ENCODE data around the gene PDE4B. TPM values are rescaled to one million over a fixed set of nuclear protein-coding genes. Genes with fewer than 3 reads are reported as not detected.
"Not testable (repeated sequence)": the region's sequence is repeated elsewhere in the genome, so short reads cannot be mapped to it uniquely, and the experiment has no call there.

Gene PDE4B
- total RNA-seq, 1 donor from 2014 or later = 29.0 TPM

- DNase-seq (ENCODE audit: extremely low spot score in 2 of 2) = no peak
- TF ChIP-seq POLR2A (IDR thresholded peaks at IDR 0.05) = no peak
- no peak for TF ChIP-seq POLR2AphosphoS5 (IDR thresholded peaks at IDR 0.05; ENCODE audit: insufficient read depth in 1 of 2, low read depth in 1 of 2)
- TF ChIP-seq, protein P1, sequence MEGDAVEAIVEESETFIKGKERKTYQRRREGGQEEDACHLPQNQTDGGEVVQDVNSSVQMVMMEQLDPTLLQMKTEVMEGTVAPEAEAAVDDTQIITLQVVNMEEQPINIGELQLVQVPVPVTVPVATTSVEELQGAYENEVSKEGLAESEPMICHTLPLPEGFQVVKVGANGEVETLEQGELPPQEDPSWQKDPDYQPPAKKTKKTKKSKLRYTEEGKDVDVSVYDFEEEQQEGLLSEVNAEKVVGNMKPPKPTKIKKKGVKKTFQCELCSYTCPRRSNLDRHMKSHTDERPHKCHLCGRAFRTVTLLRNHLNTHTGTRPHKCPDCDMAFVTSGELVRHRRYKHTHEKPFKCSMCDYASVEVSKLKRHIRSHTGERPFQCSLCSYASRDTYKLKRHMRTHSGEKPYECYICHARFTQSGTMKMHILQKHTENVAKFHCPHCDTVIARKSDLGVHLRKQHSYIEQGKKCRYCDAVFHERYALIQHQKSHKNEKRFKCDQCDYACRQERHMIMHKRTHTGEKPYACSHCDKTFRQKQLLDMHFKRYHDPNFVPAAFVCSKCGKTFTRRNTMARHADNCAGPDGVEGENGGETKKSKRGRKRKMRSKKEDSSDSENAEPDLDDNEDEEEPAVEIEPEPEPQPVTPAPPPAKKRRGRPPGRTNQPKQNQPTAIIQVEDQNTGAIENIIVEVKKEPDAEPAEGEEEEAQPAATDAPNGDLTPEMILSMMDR (IDR thresholded peaks at IDR 0.05) = no peak
These were observed 608.0 kb downstream of the PDE4B start for GRCh38 chr1:66400660-66401059.

GRCh38 chr1:66401244-66401643 lies 608.5 kb downstream of the PDE4B start:
- H3K27ac ChIP-seq = no peak overlapping the region
- H3K36me3 ChIP-seq = no peaks in the 10 kb centered on the region
- intact Hi-C loops (cut with DNase I) = no loop called here
- no peaks in the 10 kb centered on the region for H3K9me3 ChIP-seq
- H3K27me3 ChIP-seq = no peaks in the 10 kb centered on the region
- no peak overlapping the region for H3K4me3 ChIP-seq
- peaks cover 20% of the 10 kb centered on the region for H3K4me1 ChIP-seq
- TF ChIP-seq, protein P1 (IDR thresholded peaks at IDR 0.05) = no peak
- TF ChIP-seq POLR2A (IDR thresholded peaks at IDR 0.05) (no peak), POLR2AphosphoS5 (IDR thresholded peaks at IDR 0.05; ENCODE audit: insufficient read depth in 1 of 2, low read depth in 1 of 2) (no peak)
- no peak for DNase-seq (ENCODE audit: extremely low spot score in 2 of 2)

More at GRCh38 chr1:66400660-66401059, 608.0 kb downstream of the PDE4B start:
- no peak overlapping the region for H3K27ac ChIP-seq
- intact Hi-C loops (cut with DNase I) = no loop called here
- no peaks in the 10 kb centered on the region for H3K36me3 ChIP-seq
- H3K4me3 ChIP-seq = no peak overlapping the region
- no peaks in the 10 kb centered on the region for H3K9me3 ChIP-seq
- H3K4me1 ChIP-seq = peaks cover 24% of the 10 kb centered on the region
- H3K27me3 ChIP-seq = no peaks in the 10 kb centered on the region

DNA sequence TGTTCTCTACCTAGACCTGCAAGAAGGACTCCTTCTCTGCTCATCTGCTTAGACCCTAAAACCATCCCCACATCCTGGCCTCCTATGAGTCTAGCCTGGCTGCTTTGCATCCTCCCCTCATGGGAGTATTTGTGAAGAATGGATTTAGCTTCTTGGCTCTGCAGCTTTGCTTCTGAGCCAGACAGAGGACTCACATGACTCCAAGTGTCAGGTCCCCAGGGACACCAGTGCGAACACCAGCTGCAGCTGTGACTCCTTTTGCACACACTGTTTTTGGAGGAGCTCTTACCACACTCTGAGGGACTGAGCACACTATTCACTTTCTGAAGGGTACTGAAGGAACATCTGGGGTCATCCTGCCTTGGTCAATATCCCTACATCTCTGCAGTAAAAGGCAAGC lies 609.5 kb downstream of the PDE4B start:
- TF ChIP-seq, protein P1 (IDR thresholded peaks at IDR 0.05) = no peak
- TF ChIP-seq POLR2AphosphoS5 (IDR thresholded peaks at IDR 0.05; ENCODE audit: insufficient read depth in 1 of 2, low read depth in 1 of 2) = peak in 1 of 2 donors; percentile 27
- Histone ChIP-seq H3K36me3 (no peaks in the 10 kb centered on the region), H3K4me3 (no peak overlapping the region), H3K9me3 (no peaks in the 10 kb centered on the region), H3K27me3 (no peaks in the 10 kb centered on the region), H3K4me1 (peaks cover 20% of the 10 kb centered on the region), H3K27ac (no peak overlapping the region)
- DNase-seq (ENCODE audit: extremely low spot score in 2 of 2) = no peak
- intact Hi-C loops (cut with DNase I) = no loop called here

DNA sequence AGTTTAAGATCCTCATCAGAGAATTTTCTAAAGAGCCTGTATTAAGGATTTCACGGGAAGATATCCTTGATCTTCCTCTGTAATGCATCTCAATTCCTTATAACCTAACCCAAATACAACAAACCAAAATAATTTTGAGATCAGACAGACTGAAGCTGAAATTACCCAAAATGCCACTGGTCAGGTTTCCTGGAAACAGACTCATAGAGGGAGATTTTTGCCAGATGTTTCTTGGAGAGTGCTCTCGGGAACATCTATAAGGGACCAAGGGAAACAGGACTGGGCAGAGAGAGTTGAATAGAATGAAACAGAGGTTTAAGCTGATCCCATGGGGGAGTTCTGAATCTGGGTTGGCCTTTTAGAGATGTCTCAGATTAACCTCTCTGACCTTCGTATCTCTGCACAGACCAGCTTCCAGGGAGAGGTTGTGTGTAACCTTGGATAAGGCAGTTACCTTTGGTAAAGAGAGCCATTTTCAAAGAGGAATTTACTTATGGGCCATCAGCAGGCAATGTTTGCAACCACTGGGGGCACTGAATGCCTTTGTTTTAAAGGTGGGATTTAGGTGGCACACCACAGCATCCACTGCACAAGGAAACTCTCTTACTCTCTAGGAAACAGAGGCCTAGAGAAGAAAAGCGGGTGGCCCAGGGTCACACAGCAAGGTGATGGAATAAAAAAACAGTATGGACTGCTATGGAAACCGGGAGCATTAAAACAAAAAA lies 610.5 kb downstream of the PDE4B start:
- Histone ChIP-seq H3K27ac (no peak overlapping the region), H3K4me3 (no peak overlapping the region), H3K4me1 (peaks cover 20% of the 10 kb centered on the region), H3K36me3 (no peaks in the 10 kb centered on the region), H3K9me3 (no peaks in the 10 kb centered on the region), H3K27me3 (no peaks in the 10 kb centered on the region)
- no peak for DNase-seq (ENCODE audit: extremely low spot score in 2 of 2)
- intact Hi-C loops (cut with DNase I) = no loop called here
- TF ChIP-seq POLR2AphosphoS5 (IDR thresholded peaks at IDR 0.05; ENCODE audit: insufficient read depth in 1 of 2, low read depth in 1 of 2) (no peak), POLR2A (IDR thresholded peaks at IDR 0.05) (no peak)
- TF ChIP-seq, protein P1 (IDR thresholded peaks at IDR 0.05) = no peak

DNA sequence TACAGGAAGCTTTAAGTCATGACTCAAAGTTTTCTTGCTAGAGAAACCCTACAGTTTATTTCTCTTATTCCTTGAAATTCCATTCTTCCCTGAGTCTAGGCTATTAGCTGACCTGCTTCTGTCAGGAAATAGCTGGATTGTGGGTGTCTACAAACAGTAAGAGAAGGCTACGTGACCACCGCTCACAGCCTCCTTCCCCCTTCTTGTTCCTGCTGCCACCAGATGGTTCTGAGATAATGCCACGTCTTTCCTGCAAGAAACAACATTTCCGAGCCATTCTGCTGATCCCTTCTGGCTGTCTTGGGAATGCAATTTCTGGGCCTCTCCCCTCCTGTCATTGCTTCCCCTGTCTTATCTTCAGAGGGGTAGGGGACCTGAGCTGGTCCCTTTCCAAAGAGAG lies 612.4 kb downstream of the PDE4B start:
- Histone ChIP-seq H3K4me1 (peaks cover 20% of the 10 kb centered on the region), H3K36me3 (no peaks in the 10 kb centered on the region), H3K4me3 (no peak overlapping the region), H3K9me3 (no peaks in the 10 kb centered on the region), H3K27me3 (no peaks in the 10 kb centered on the region), H3K27ac (no peak overlapping the region)
- DNase-seq (ENCODE audit: extremely low spot score in 2 of 2) = no peak
- TF ChIP-seq POLR2AphosphoS5 (IDR thresholded peaks at IDR 0.05; ENCODE audit: insufficient read depth in 1 of 2, low read depth in 1 of 2) = no peak
- no peak for TF ChIP-seq POLR2A (IDR thresholded peaks at IDR 0.05)
- TF ChIP-seq, protein P1 (IDR thresholded peaks at IDR 0.05) = no peak
- intact Hi-C loops (cut with DNase I) = no loop called here

DNA sequence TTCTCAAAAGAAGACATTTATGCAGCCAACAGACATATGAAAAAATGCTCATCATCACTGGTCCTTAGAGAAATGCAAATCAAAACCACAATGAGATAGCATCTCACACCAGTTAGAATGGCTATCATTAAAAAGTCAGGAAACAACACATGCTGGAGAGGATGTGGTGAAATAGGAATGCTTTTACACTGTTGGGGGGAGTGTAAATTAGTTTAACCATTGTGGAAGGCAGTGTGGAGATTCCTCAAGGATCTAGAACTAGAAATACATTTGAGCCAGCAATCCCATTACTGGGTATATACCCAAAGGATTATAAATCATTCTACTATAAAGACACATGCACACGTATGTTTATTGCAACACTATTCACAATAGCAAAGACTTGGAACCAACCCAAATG lies 618.8 kb downstream of the PDE4B start:
- H3K9me3 ChIP-seq; H3K36me3 ChIP-seq; H3K4me3 ChIP-seq; intact Hi-C loops (cut with DNase I); H3K4me1 ChIP-seq; H3K27me3 ChIP-seq; H3K27ac ChIP-seq; DNase-seq (ENCODE audit: extremely low spot score in 2 of 2): not testable (repeated sequence)

Data from vagina (tissue), 2 donors.